C4-2B (cell line): Measurements from ENCODE around the gene KCNJ1.

Source experiments
- H3K27ac ChIP-seq: fragments of 450-650 bp; 2 replicates; pipeline ENCODE4 v1.5.1; 2017
- ZFX ChIP-seq: fragments of 450-650 bp; IDR thresholded peaks from 2 replicates; pipeline ENCODE4 v1.6.1; 2017
- TF ChIP-seq, protein P1 (sequence below): fragments of 450-650 bp; conservative IDR thresholded peaks from 2 replicates; pipeline ENCODE4 v1.5.1; 2017; ENCODE audit warnings: mild to moderate bottlenecking

KCNJ1 gene

DNA sequence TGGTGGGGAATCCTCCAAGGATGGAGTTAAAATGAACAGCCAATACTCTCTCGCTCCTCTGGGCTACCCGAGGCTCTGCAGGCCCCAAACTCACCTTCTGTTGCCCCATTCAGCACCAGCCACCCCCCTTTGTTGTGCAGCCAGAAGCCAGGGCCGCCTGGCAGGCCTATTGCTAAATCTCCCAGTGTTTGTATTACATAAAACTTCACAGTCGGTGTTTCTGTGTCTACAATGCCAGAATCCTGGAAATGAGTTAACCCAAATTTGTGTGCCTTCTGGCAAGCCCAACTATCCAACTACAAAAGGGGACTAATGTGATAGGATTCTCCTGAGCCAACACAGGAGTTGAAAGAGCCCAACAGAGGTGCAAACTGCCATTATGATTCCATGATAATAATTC, 33.4 kb upstream of the KCNJ1 start:
- H3K27ac ChIP-seq: no peak overlapping the region
- TF ChIP-seq ZFX: no peak
- TF ChIP-seq, protein P1, sequence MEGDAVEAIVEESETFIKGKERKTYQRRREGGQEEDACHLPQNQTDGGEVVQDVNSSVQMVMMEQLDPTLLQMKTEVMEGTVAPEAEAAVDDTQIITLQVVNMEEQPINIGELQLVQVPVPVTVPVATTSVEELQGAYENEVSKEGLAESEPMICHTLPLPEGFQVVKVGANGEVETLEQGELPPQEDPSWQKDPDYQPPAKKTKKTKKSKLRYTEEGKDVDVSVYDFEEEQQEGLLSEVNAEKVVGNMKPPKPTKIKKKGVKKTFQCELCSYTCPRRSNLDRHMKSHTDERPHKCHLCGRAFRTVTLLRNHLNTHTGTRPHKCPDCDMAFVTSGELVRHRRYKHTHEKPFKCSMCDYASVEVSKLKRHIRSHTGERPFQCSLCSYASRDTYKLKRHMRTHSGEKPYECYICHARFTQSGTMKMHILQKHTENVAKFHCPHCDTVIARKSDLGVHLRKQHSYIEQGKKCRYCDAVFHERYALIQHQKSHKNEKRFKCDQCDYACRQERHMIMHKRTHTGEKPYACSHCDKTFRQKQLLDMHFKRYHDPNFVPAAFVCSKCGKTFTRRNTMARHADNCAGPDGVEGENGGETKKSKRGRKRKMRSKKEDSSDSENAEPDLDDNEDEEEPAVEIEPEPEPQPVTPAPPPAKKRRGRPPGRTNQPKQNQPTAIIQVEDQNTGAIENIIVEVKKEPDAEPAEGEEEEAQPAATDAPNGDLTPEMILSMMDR: no peak

DNA sequence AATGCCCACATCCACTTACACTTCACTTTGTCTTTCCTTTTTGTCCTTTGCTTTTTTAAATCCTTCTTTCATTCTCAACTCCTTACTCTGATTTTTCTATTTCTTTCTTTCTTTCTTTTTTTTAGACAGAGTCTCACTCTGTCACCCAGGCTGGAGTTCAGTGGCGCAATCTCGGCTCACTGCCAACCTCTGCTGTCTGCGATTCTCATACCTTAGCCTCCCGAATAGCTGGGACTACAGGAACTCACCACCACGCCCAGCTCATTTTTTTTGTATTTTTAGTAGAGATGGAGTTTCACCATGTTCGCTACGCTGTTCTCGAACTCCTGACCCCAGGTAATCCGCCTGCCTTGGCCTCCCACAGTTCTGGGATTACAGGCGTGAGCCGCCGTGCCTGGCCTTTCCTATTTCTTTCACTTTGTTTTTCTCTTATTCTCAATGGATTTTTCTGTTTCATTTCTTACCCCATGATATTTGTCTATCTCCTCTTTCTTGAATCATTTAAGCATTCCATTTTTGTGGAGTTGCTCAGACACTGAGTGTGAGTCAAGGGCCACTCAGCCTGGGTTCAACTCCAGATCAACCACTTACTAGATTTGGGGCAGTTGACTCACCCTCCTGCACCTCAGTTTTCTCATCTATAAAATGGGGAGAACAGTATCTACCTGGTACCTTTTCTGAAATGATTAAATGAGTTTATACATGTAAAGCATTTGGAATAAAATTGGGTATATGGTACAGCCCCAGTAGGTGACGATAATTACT, 31.7 kb upstream of the KCNJ1 start:
- H3K27ac ChIP-seq: no peak overlapping the region
- TF ChIP-seq, protein P1: no peak
- TF ChIP-seq ZFX: no peak

DNA sequence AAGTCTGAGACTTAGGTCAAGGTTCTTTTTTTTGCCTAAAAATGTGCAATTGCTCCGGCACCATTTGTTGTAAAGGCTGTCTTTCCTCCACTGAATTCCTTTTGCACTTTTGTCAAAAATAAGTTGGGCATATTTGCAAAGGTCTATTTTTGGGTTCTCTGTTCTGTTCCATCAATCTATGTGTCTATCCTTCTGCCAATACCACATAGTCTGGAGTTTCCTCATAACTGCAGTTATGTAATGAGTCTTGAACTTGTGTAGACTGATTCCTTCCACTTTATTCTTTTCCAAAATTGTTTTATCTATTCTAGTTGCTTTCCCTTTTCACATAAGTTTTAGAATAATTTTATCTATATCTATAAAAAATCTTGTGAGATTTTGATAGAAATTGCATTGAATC, 30.7 kb upstream of the KCNJ1 start:
- H3K27ac ChIP-seq: no peak overlapping the region
- TF ChIP-seq, protein P1: no peak
- no peak for TF ChIP-seq ZFX

DNA sequence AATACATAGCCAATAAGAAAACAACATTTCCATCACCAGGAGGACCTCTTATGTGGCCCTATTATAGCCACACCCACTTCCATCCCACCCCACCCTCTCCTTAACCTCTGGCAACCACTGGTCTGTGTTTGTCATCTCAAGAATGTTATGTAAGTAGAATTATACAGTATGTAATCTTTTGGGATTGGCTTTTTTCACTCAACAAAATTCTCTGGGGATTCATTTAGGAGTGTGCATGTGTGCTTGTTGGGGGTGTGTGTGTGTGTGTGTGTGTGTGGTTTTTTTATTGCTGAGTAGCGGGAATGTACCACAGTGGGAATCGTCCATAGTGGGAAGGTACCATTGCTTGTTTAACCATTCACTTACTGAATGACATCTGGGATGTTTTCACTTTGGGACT, 29.3 kb upstream of the KCNJ1 start:
- no peak for TF ChIP-seq ZFX
- TF ChIP-seq, protein P1: no peak
- no peak overlapping the region for H3K27ac ChIP-seq

DNA sequence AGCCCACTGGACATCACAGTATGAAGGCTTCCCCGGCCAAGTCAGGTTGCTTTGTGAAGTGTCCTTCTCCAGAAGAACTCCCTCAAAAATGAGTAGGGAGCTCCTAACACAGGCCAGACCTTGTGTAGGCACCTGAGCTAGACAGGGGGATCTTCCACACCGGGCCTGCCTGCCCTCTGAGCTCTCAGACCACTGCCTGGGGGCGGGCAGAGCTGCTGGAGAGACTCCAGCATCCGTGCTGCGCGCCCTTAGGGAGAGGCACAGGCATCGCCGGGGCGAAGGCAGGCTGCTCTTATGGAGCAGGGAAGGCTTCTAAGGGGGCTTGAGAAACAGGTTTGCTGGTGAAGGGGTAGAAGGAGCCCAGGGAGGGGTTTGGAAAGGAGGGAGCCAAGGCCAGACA, 28.4 kb upstream of the KCNJ1 start:
- TF ChIP-seq, protein P1: no peak
- TF ChIP-seq ZFX: no peak

DNA sequence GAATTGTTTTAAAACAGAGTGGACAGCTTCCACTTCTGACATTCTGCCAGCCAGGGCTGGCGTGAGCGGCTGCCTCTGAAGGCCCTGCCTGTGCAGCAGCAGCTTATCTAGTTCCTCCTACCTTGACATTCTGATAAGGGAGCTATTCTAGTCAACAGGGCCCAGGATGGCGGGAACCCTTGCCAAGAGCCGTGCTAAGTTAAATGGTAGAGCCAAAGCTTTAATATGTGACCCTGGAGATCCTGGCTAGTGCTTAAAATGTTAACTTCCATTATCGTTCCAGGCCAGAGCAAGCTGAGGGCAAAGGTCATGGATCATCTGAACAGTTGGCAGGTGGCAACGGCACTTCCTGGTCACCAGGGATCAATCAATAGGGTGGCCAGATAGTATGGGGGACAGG, 27.6 kb upstream of the KCNJ1 start:
- TF ChIP-seq, protein P1: no peak
- no peak for TF ChIP-seq ZFX
- no peak overlapping the region for H3K27ac ChIP-seq

More for the DNA sequence above, 28.4 kb upstream of the KCNJ1 start:
- no peak overlapping the region for H3K27ac ChIP-seq

DNA sequence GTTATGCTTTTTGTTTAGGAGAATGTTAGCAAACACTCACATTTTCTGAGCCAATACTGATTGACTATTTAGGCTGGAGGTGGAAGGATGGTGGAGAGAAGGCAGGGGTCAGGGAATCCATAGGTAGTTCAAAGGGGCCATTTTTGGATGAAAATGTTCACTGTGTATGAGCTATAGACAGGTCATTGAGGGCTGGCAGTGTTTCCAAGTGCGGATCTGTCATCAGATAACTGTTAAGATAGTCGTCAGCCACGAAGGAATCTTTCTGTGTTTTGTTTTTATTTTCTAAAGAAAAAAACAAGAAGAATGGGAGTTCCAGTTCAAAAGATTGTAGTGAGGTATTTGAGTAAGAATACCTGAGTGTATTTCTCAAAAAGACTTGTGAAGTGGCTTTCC, 27.2 kb upstream of the KCNJ1 start:
- no peak overlapping the region for H3K27ac ChIP-seq
- TF ChIP-seq ZFX: no peak
- TF ChIP-seq, protein P1: no peak
